NCI-H2081 treated with DMSO at 0.1 percent for 48 hours (cell line): ENCODE data around the gene TPRX1.
"Not testable (repeated sequence)": the region's sequence is repeated elsewhere in the genome, so short reads cannot be mapped to it uniquely, and the experiment has no call there.

ENCODE experiments used
- DNase-seq: peaks from one replicate; lab custom pipeline; 2025; lab: John Stamatoyannopoulos, UW

The TPRX1 gene

GRCh38 chr19:47766670-47767069, 37.7 kb downstream of the TPRX1 start:
- no peak for DNase-seq

- DNase-seq: no peak
Measured at GRCh38 chr19:47766359-47766620, 38.1 kb downstream of the TPRX1 start.

DNA sequence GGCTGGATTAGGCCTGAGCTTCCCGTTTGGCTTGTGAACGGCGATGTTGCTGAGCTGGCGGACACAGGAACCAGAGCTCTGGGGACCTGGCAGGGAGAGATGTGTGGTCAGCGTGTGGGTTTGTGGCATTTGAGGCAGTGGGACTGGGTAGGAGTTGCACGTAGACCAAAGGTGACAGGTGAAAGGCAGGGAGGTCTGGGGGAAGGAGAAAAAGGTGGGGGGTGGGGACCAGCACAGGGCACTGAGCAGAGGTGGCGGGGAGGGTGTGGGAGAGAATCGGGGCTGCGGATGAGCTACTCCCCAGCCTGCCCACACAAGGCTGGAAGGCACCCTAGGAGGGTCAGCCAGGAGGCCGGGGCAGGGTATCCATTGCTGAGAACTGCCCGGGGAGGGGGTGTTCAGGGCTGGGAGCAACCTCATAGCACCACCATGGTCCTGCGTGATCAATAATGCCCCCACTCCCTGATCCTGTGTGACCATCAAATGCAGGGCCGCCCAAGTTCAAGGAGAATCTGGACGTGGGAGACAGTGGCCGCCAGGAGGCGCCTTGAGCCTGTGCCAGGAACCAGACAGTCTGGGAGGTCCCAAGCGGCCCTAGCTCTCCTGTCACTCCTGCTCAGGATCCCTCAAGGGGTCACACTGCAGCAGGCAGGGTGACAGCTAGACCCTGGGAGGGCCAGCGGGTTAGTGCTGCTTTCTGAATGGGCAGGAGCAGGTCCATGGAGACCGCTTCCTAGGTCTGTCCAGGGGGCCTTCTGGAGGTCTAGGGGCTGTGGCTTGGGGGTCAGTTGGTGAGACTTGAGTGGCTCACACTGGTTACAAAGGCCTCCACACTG, 38.6 kb downstream of the TPRX1 start:
- no peak for DNase-seq

DNA sequence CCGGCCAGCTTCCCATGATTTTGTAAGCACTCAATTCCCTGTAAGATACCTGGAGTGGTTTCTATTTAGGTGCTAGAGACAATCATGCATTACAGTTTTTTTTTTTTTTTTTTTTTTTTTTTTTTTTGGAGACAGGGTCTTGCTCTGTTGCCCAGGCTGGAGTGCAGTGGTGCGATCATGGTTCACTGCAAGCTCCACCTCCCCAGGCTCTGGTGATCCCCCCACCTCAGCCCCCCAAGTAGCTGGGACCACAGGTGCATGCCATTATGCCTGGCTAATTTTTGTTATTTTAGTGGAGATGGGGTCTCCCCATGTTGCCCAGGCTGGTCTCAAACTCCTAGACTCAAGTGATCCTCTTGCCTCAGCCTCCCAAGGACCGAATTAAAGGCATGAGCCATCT, 39.6 kb downstream of the TPRX1 start:
- DNase-seq: not testable (repeated sequence)

- DNase-seq: no peak
Measured at GRCh38 chr19:47762615-47763308, 41.6 kb downstream of the TPRX1 start.

- no peak for DNase-seq
Measured at GRCh38 chr19:47762151-47762550, 42.2 kb downstream of the TPRX1 start.

DNA sequence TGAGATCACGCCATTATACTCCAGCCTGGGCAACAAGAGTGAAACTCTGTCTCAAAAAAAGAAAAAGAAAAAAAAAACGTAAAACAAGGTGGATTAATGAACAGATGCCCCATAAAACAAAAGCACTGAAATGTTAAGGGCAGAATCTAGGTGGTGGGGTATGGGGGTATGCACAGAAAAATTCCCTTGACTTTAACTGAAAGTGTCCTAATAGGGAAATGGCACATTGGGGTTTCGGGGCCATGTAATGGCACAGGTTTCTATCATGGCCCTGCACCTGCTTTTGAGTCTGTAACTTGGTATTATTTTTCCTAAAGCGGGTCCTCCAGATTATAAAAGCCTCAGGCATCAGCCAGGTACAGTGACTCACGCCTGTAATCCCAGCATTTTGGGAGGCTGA, 42.8 kb downstream of the TPRX1 start:
- no peak for DNase-seq

- no peak for DNase-seq
Measured at GRCh38 chr19:47760632-47760999, 43.7 kb downstream of the TPRX1 start.

- no peak for DNase-seq
Measured at GRCh38 chr19:47758443-47758804, 45.9 kb downstream of the TPRX1 start.

- no peak for DNase-seq
Measured at GRCh38 chr19:47757617-47758442, 46.5 kb downstream of the TPRX1 start.

DNA sequence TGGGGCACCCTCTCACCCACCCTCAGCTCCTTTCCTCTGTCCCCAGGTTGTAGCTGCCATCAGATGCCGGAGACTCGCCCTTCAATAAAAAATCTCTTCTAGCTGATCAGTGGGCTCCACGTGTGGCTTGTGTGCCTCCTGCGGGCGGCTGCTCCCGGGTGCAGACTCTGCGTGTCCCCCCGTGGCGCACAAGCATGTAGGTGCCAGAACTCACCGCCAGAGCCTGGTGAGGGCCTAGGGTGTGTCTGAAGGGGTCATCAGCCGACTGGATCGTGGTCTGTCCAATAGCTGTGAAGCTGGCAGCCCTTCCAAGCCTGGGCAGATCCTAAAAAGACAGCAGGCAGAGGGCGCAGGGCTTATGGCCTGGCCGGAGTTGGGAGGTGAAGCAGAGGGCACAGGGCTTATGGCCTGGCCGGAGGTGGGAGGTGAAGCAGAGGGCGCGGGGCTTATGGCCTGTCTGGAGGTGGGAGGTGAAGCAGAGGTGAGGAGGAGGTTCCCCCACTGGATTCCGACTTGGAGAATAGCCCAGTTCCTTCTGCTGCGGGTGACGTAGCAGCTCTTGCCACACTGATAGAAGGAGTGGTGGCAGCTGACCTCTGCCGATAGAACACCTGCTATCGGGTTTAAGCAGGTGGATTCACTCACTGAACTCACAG, 47.3 kb downstream of the TPRX1 start:
- DNase-seq: no peak

GRCh38 chr19:47756627-47756929, 47.8 kb downstream of the TPRX1 start:
- DNase-seq: no peak

- DNase-seq: no peak
Measured at GRCh38 chr19:47755762-47756626, 48.4 kb downstream of the TPRX1 start.

GRCh38 chr19:47755065-47755761, 49.1 kb downstream of the TPRX1 start:
- DNase-seq: no peak

DNA sequence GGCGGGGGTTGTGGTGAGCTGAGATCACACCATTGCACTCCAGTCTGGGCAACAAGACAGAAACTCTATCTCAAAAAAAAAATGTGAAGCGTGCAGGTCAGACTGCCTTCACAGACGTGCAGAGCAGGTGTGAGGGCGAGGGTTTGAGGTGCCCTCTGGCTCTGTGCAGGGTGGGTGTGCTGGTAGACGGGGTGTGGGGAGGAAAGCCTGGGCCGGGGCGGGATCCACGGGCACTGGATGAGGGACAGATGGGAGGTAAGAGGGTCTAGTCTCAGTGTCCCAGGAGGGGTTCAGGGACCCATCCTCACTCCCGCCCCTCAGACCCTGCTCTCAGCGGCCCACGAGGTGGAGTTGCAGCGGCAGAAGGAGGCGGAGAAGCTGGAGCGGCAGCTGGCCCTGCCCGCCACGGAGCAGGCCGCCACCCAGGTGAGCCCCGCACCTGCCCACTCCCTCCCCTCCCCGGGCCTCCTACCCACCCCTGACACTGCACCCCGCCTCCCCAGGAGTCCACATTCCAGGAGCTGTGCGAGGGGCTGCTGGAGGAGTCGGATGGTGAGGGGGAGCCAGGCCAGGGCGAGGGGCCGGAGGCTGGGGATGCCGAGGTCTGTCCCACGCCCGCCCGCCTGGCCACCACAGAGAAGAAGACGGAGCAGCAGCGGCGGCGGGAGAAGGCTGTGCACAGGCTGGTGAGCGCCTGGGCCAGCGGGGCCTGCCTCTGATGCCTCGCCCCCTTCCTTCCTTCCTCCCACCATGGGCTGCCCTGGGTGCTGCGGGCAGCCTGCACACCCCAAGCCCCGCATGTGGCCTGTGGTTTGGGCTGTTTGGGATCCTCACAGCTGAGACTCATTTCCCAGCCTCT, 49.9 kb downstream of the TPRX1 start:
- DNase-seq: no peak

- DNase-seq: no peak
Measured at GRCh38 chr19:47752440-47753211, 51.7 kb downstream of the TPRX1 start.
